GM08714 (cell line): ENCODE measurements around the gene RAP1GAP.
"Not testable (repeated sequence)": the region's sequence is repeated elsewhere in the genome, so short reads cannot be mapped to it uniquely, and the experiment has no call there.

Experiments used
- H3K4me3 ChIP-seq: fragments of 200-500 bp; sonication (Bioruptor generic); 2 replicates; pipeline ENCODE4 v1.5.1; 2014; ENCODE audit warnings: mild to moderate bottlenecking, low read length, inconsistent platforms
- ZNF274 ChIP-seq: IDR thresholded peaks from 2 replicates; pipeline ENCODE4 v1.6.1; 2012; ENCODE audit warnings: mild to moderate bottlenecking, low read depth, low read length

Gene RAP1GAP

GRCh38 chr1:21633992-21634805 lies 35.0 kb downstream of the RAP1GAP start:
- H3K4me3 ChIP-seq = no peak overlapping the region

DNA sequence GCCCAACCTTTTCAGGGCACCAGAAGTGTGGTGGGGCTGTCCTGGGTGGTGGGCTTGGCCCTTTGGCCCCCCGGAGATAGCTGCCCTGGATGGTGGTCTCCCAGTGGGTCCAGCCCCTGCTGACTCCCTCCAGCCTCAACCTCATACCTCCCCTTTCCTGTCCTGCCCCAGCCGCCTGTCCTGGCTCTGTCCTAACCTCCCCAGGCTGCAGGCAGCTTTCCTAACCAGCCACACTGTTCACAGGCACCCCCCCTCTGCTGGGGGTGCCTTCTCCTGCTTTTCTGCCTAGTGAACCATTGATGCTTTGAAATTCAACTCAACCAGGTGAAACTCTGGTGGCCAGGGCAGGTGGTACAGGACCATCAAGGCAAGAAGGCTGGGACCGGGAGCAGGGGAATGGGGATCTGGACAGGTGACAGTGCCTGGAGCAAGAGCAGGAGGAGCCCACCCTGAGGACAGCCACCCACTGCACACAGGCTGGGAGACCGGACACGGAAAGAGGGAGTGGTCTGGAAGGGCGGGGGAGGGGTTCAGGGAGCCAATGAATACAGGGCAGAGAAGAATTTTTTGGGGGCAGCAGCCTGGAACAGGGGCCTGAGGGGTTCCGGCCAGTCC lies 35.9 kb downstream of the RAP1GAP start:
- TF ChIP-seq ZNF274 = no peak
- H3K4me3 ChIP-seq = no peak overlapping the region

More at GRCh38 chr1:21633992-21634805, 35.0 kb downstream of the RAP1GAP start:
- TF ChIP-seq ZNF274 = no peak

- TF ChIP-seq ZNF274 = no peak
- H3K4me3 ChIP-seq = no peak overlapping the region
Measured at GRCh38 chr1:21631944-21632887, 36.9 kb downstream of the RAP1GAP start.

DNA sequence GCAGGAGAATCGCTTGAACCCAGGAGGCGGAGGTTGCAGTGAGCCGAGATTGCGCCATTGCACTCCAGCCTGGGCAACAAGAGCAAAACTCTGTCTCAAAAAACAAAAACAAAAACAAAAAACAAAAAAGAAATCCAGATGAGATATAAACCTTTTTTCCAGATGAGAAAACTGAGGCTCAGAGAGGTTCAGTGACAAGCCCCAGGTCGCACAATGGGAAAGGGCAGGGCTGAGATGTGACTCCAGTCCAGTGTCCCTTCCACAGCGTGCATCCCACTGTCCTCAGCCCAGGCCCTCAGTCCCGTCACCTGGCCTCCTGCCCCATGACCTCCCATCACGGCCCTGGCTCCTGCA lies 37.6 kb downstream of the RAP1GAP start:
- H3K4me3 ChIP-seq = not testable (repeated sequence)

DNA sequence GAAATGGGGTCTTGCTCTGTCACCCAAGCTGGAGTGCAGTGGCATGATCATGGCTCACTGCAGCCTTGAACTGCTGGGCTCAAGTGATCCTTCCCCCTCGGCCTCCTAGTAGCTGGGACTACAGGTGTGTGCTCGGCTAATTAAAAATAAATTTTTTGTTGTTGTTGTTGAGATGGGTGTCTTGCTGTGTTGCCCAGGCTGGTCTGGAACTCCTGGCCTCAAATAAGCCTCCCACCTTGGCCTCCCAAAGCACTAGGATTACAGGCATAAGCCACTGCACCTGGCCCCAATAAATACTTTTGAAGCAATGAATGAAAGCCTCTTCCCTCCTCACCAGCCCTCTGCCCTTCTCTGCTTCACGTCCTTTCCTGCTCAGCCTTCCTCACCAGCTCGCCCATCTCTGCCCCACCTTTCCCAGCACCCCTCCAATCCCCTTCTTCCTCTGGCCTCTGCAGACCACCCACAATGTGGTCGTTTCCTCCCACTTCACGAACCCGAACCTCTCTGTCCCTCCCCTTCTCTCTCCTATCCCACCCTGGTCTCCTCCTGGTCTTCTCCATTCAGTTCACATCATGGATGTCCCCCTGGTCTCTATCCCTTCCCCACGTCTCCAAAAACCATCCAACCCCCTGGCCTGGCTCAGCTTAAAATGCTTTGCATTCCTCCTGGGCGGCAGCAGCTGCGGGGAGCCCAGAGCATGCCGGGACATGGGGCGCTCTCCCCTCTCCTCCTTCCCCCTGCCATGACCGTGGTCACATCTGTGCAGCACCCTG lies 38.4 kb downstream of the RAP1GAP start:
- TF ChIP-seq ZNF274 = no peak
- H3K4me3 ChIP-seq = no peak overlapping the region

GRCh38 chr1:21629971-21630370 lies 39.2 kb downstream of the RAP1GAP start:
- H3K4me3 ChIP-seq = no peak overlapping the region

GRCh38 chr1:21628798-21629393 lies 40.3 kb downstream of the RAP1GAP start:
- TF ChIP-seq ZNF274 = no peak
- no peak overlapping the region for H3K4me3 ChIP-seq

More at GRCh38 chr1:21629971-21630370, 39.2 kb downstream of the RAP1GAP start:
- no peak for TF ChIP-seq ZNF274

GRCh38 chr1:21626921-21627339 lies 42.2 kb downstream of the RAP1GAP start:
- H3K4me3 ChIP-seq = no peak overlapping the region
- TF ChIP-seq ZNF274 = no peak

GRCh38 chr1:21625390-21626190 lies 43.6 kb downstream of the RAP1GAP start:
- H3K4me3 ChIP-seq = no peak overlapping the region
- no peak for TF ChIP-seq ZNF274

GRCh38 chr1:21624571-21625389 lies 44.4 kb downstream of the RAP1GAP start:
- TF ChIP-seq ZNF274 = no peak

DNA sequence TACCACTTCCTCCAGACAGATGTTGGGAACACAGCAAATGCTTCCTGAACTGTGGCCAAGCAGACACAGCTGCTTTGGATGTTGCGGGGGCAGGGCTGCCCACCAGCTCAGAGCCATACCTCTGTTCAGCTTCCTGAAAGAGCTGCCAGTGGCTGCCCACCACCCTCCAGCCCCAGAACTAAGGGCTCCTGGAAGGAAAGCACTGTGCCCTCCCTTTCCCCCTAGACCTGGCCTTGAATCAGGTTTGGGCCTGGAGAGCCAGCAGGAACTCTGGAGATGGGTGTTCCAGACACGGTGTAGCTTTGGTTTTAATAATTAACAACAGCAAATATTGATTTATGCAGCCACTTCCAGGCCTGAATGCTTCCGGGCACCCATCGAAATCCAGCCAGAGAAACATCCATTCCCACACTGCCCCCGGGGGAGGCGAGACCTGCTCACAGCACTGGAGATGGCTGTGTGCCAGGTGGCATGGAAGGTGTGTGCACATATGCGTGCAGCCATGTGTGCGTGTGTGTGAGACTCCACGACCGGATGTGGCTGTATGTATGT lies 45.7 kb downstream of the RAP1GAP start:
- H3K4me3 ChIP-seq = no peak overlapping the region
- TF ChIP-seq ZNF274 = no peak

More at GRCh38 chr1:21624571-21625389, 44.4 kb downstream of the RAP1GAP start:
- no peak overlapping the region for H3K4me3 ChIP-seq
